Urothelium cell line (cell line): ENCODE data around the gene DUSP9.
"Not testable (repeated sequence)": the region's sequence is repeated elsewhere in the genome, so short reads cannot be mapped to it uniquely, and the experiment has no call there.

Experiments
- DNase-seq: peaks from one replicate; pipeline ENCODE4 v3.0.0; 2011; ENCODE audit warnings: low spot score, mixed read lengths
- FAIRE-seq: peaks from 2 replicates; lab custom pipeline; 2011; peaks lifted over from hg19 to GRCh38; lab: Jason Lieb, UNC

Gene DUSP9

GRCh38 chrX:153670748-153671588 is 24.0 kb downstream of the DUSP9 start:
- DNase-seq (no peak), FAIRE-seq (no peak)

- FAIRE-seq: no peak
These were observed 24.9 kb downstream of the DUSP9 start for GRCh38 chrX:153671589-153672530.

DNA sequence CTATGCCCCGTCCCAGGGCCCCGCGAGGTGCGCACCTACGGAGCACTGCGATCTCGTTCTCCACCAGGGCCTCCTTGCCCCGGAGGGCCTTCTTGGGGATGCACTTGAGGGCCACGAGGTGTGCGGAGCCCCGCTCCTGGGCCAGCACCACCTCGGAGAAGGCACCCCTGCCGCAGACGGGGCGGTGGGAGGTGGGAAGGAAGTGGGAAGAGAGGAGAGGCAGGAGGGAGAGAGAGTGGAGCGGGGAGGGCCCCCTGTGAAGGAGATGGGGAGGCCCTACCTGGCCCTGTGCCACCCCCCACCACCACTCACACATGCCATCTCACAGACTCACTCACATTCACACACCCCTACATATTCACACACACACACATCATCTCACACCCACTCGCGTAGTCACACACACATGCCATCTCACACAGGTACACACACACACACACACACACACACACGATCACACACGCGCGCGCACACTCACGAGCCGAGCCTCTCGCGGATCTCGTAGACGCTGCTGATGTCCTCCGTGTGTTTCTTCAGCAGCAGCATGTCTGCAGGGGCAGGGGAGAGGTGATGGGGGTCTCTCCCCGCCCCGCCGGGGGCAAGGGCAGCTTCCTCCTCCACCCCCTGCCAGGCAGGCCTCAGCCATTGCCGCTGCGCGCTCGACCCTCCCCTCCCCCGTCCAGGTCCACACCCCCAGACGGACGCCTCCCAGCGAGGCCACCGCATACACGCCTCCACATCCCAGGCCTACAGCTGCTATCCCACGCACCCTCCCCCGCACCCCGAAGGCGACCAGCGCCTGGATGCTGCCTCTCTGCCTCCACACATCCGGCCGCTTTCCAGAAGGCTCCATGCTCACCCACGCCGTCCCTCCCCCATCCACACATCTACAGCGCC is 25.8 kb downstream of the DUSP9 start:
- no peak for DNase-seq
- peak; percentile 81 for FAIRE-seq

More at GRCh38 chrX:153671589-153672530, 24.9 kb downstream of the DUSP9 start:
- DNase-seq: no peak

GRCh38 chrX:153673428-153674218 is 26.6 kb downstream of the DUSP9 start, which contains the start of gene PNCK:
Gene PNCK, minus strand, starts transcription at chrX:153673813. Its CDS starts 737 bp downstream, at chrX:153673076.
- DNase-seq: no peak

DNA sequence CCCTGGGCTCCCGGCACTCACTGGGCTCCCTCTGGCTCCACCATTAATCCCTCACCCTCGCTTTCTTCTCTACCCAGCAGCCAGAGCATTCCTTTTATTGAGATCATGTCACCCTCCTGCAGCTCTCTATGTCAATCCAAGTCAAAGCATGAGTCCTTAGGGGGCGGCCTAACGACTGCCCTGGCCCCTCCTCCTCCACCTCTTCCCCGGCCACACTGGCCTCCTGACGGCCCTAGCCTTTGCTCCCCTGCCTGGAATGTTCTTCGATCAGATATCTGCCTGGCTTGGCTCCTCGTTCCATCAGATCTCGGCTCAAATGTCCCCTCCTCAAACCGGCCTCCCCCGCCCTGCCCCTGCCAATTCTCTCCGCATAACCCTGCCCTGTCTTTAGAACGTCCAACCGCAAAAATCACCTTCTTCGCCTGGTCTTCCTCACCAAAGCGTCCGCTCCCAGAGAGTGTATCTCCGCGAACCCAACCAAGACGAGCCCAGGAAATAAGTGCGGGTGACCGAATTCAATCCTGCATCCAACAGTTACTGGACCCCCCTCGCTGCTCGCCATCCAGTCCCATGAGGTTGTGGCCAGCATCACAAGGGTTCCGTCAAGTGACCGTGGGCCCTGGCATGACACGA is 27.3 kb downstream of the DUSP9 start:
- DNase-seq (no peak), FAIRE-seq (no peak)

More at GRCh38 chrX:153673428-153674218, 26.6 kb downstream of the DUSP9 start, which contains the start of gene PNCK:
- FAIRE-seq: no peak

DNA sequence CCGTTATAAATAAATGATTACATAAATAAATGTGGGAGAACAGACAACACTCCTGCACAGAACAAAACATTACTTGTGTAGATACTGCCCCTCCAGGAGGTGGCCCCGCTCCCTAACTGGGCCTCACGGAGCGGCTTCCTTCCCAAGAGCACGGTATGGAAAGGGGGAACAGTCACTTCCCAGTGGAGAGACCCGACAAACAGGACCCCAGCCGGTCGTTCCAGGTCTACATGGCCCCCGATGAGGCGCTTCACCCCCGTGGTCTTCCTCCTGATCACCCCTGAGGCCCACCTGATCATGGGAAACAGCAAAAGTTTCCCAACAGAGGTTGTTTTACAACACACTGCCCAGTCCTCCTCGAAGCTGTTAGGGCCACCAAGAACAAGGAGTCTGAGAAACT is 34.2 kb downstream of the DUSP9 start:
- no peak for DNase-seq
- no peak for FAIRE-seq

- DNase-seq, FAIRE-seq: not testable (repeated sequence)
These were observed 36.5 kb downstream of the DUSP9 start for GRCh38 chrX:153683486-153683885.

DNA sequence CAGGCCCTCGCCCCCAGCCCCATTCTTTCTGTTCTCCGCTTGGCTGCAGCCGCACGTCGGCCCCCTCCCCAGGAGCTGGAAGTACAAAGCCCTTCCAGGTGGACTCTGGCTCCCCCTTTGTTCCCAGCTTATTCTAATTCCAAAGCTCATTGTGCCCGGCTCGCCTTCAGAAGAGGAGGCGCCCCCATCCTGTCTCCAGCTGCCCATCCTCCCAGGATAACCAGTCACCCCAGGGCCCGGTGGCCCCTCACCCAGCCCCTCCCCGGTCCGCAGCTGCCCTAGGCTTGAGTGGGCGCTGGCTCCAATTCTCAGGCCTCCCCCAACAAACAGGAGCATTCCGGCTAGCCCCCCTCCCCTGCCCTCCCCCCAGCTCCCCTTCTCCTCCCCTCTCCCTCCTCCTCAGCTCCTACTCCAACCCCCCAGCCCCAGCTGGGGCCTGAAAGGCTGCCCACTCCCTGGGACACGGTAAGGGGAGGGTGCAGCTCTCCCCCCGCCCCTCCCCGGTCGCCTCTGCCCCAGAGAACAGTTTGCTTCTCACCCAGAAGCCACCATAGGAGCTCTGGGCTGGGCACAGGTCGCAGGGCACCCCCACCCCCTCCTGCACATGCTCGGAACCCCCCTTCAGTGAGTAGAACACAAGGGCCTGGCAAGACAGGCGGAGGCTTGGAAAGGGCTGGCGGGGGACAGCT is 37.6 kb downstream of the DUSP9 start:
- FAIRE-seq: no peak
- no peak for DNase-seq

GRCh38 chrX:153685156-153685536 is 38.1 kb downstream of the DUSP9 start:
- DNase-seq: no peak

GRCh38 chrX:153685751-153686696 is 39.0 kb downstream of the DUSP9 start:
- DNase-seq (no peak), FAIRE-seq (no peak)

More at GRCh38 chrX:153685156-153685536, 38.1 kb downstream of the DUSP9 start:
- no peak for FAIRE-seq

- no peak for FAIRE-seq
- DNase-seq: no peak
These were observed 39.7 kb downstream of the DUSP9 start for GRCh38 chrX:153686711-153687110.

DNA sequence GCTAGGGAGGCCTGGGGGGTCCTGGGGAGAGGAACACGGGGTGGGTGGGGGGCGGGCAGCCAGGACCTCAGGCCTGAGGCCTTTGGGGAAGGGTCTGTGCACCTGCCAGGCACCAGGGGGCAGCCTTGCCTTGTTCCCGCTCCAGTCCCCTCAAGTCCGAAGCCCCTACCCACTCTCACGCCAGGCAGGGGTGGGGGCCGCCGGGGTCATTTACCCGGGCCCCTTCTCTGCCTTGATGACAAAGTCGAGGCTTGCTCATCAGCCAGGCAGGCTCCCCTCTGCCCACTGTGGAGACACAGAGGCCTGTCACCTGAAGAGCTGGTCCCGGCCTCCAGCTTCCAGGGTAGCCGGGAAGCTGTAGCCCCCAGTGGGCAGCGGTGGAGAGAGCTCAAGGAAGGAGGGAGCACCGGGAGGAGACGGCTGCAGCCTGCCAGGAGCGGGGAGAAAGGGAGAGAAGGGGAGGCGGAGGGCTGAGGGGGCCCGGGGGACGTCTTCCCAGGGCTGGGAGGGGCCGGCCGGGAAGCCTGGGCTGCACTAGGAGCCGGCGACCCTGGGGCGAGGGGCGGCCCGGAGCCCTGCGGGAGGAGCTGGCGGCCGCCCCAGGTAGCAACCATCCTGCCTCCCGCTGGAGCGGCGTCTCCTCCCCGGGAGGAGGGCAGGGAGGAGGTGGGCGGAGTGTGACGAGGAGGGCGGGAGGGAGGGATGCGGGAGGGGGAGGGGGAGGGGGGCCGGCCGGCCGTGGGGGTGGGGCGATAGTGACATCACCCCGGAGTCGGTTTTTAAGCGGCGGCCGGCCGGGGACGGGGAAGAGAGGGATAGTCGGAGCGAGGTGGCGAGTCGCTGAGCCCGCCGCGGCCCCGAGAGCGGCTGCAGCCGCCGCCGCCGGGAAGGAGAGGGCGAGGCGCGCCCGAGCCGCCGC is 40.4 kb downstream of the DUSP9 start, which contains the start of gene SLC6A8:
SLC6A8 (plus strand) TSS at position 806 of the 919 bp plus-strand sequence. CDS start 649 bp downstream, outside the sequence.
- peak; percentile 80 for DNase-seq
- FAIRE-seq: no peak

- FAIRE-seq (no peak), DNase-seq (no peak)
These were observed 41.1 kb downstream of the DUSP9 start for GRCh38 chrX:153688071-153688470.

- FAIRE-seq: no peak
- DNase-seq: no peak
These were observed 41.5 kb downstream of the DUSP9 start for GRCh38 chrX:153688506-153688905.

DNA sequence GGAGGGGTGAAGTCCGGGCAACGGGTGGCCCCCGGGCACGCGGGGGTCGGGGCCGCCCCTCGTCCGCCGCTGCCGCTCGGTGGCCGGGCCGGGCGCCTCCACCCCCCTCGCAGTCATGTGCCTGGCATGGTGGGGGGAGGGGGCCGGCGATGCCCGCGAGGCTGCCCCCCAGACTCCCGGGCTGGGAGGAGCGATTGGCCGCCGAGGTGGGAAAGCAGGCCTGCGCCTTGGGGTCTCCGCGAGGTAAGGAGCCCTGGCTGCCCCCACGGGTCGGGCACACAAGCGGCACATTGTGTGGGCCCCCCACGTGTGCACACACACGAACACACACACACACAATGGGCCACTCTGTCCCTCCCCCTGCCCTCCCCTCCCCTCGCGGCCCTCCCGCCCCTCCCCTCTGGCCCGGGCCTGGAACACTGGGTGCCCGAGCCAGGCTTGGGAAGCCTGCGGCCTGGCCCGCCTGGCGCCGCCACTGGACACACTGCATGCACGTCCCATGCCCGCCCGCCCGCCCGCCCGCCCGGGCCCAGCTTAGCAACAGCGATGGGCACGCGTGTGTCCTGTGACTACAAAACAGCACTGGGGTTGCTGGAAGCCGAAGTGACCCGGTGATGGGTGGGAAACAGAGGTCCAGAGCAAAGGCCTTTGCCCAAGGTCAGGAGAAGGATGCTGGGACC is 42.0 kb downstream of the DUSP9 start:
- DNase-seq: no peak
- FAIRE-seq: no peak
